ENCODE results near the gene SLC25A11.
"Not testable (repeated sequence)": the region's sequence is repeated elsewhere in the genome, so short reads cannot be mapped to it uniquely, and the experiment has no call there.

SLC25A11 gene

DNA sequence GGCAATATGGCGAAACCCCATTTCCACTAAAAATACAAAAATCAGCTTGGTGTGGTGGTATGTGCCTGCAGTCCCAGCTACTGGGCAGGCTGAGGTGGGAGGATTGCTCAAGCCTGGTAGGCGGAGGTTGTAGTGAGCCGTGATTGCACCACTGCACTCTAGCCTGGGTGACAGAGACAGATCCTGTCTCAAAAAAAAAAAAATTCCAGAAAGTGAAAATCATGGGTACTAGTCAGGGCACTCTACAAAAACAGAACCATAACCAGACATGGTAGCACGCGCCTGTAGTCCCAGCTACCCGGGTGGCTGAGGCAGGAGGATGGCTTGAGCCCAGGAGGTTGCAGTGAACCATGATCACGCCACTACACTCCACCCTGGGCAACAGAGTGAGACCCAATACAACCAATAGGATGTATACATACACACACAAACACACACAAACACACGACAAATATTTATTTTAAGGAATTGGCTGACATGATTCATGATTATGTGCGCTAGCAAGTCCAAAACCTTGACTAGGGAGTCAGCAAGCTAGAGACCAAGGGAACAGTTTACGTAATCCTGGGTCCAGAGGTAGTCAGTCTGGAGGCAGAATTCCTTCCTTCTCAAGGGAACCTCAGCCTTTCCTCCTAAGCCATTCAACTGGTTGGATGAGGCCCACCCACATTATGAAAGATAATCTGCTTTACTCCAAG is 19.3 kb downstream of the SLC25A11 start:
- H3K4me3 Mint-ChIP-seq: no peak overlapping the region
- H3K4me1 Mint-ChIP-seq: no peaks in the 10 kb centered on the region
- H3K27ac Mint-ChIP-seq: no peak overlapping the region
- H3K36me3 Mint-ChIP-seq: no peaks in the 10 kb centered on the region
- H3K27me3 Mint-ChIP-seq: no peaks in the 10 kb centered on the region
- H3K9me3 Mint-ChIP-seq: no peaks in the 10 kb centered on the region

GRCh38 chr17:4919511-4920047 is 20.3 kb downstream of the SLC25A11 start:
- Mint-ChIP-seq H3K27me3 (no peaks in the 10 kb centered on the region), H3K9me3 (no peaks in the 10 kb centered on the region), H3K27ac (no peak overlapping the region), H3K4me1 (no peaks in the 10 kb centered on the region), H3K4me3 (no peak overlapping the region), H3K36me3 (no peaks in the 10 kb centered on the region)

- H3K4me1 Mint-ChIP-seq, H3K27ac Mint-ChIP-seq, H3K27me3 Mint-ChIP-seq, H3K9me3 Mint-ChIP-seq, H3K36me3 Mint-ChIP-seq, H3K4me3 Mint-ChIP-seq: not testable (repeated sequence)
These were observed 25.3 kb downstream of the SLC25A11 start for GRCh38 chr17:4914551-4914950.

DNA sequence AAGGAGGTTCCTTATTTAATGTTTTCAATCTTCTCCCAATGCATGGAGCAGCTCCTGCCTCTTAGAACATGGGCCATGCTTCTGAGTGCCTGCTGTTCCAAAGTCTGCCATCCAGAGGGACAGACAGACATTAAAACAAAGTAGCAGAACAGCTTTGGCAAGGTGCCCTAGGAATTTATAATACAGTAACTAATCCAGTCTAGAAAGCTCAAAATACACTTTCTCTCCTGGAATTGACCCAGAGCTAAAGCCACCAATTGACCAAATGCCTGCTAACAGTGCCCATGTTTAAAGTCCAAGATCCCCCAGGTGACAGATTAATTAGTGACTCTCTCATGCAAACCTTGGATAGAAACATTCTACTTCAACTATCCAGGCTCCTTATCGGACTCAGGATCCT is 25.9 kb downstream of the SLC25A11 start:
- H3K27me3 Mint-ChIP-seq: no peaks in the 10 kb centered on the region
- H3K36me3 Mint-ChIP-seq: no peaks in the 10 kb centered on the region
- no peaks in the 10 kb centered on the region for H3K4me1 Mint-ChIP-seq
- no peak overlapping the region for H3K27ac Mint-ChIP-seq
- no peak overlapping the region for H3K4me3 Mint-ChIP-seq
- no peaks in the 10 kb centered on the region for H3K9me3 Mint-ChIP-seq

DNA sequence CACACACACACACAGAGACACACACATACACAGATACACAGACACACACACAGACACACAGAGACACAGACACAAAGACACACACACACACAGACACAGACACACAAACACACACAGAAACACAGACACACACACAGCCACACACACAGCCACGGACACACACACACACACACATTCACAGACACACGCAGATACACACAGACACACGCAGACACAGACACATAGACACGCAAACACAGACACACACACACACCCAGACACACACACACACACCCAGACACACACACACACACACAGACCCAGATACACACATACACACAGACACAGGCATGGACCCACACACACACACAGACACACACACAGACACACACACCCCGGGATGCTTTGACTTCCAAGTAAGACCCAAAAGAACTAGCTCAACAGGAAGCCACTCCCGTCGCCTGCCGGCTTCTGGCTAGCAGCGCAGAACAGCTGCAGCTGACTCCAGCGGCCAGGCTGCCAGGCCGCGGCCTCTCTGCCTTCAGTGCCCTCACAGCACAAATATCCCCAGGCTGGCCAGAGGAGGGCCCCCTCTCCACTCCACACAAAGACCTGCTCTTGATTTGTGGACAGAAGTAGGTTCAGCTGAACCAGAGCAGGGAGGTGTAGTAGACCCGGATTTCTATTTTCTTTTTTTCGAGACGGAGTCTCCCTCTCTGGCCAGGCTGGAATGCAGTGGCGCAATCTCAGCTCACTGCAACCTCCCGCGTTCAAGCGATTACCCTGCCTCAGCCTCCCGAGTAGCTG is 30.9 kb downstream of the SLC25A11 start:
- no peaks in the 10 kb centered on the region for H3K36me3 Mint-ChIP-seq
- no peaks in the 10 kb centered on the region for H3K9me3 Mint-ChIP-seq
- H3K27ac Mint-ChIP-seq: no peak overlapping the region
- no peaks in the 10 kb centered on the region for H3K4me1 Mint-ChIP-seq
- H3K27me3 Mint-ChIP-seq: no peaks in the 10 kb centered on the region
- H3K4me3 Mint-ChIP-seq: no peak overlapping the region

- H3K4me1 Mint-ChIP-seq: peaks cover 5% of the 10 kb centered on the region
- no peak overlapping the region for H3K4me3 Mint-ChIP-seq
- no peaks in the 10 kb centered on the region for H3K27me3 Mint-ChIP-seq
- no peaks in the 10 kb centered on the region for H3K9me3 Mint-ChIP-seq
- no peak overlapping the region for H3K27ac Mint-ChIP-seq
- no peaks in the 10 kb centered on the region for H3K36me3 Mint-ChIP-seq
These were observed 31.5 kb downstream of the SLC25A11 start for GRCh38 chr17:4908301-4908700.

DNA sequence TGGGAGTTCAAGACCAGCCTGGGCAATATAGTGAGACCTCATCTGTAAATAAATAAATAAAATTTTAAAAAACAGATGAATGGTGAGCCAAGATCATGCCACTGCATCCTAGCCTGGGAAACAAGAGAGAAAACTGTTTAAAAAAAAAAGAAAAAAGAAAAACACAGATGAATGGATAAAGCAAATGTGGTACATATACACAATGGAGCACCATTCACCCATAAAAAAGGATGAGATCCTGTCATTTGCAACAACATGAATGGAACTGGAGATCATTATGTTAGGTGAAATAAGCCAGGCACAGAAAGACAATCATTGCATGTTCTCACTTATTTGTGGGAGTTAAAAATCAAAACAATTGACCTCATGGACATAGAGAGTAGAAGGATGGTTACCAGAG is 33.2 kb downstream of the SLC25A11 start:
- not testable (repeated sequence) for H3K9me3 Mint-ChIP-seq, H3K27ac Mint-ChIP-seq, H3K36me3 Mint-ChIP-seq, H3K4me3 Mint-ChIP-seq, H3K27me3 Mint-ChIP-seq
- H3K4me1 Mint-ChIP-seq: peaks cover 18% of the 10 kb centered on the region

GRCh38 chr17:4903051-4903818 is 36.6 kb downstream of the SLC25A11 start, which contains the start of gene CHRNE:
Gene CHRNE (minus strand): TSS chr17:4903098. CDS start chr17:4903063, 35 bp downstream.
- H3K27ac Mint-ChIP-seq: no peak within 1 kb of the TSS
- no peaks in the 10 kb centered on the region for H3K36me3 Mint-ChIP-seq
- no peaks in the 10 kb centered on the region for H3K27me3 Mint-ChIP-seq

GRCh38 chr17:4902540-4902939 is 37.3 kb downstream of the SLC25A11 start:
- Mint-ChIP-seq H3K27me3 (no peaks in the 10 kb centered on the region), H3K4me3 (peak overlapping the region; percentile 41), H3K27ac (no peak overlapping the region), H3K36me3 (no peaks in the 10 kb centered on the region), H3K9me3 (no peaks in the 10 kb centered on the region), H3K4me1 (peaks cover 31% of the 10 kb centered on the region)

More at GRCh38 chr17:4903051-4903818, 36.6 kb downstream of the SLC25A11 start, which contains the start of gene CHRNE:
- H3K9me3 Mint-ChIP-seq: no peaks in the 10 kb centered on the region
- peak within 1 kb of the TSS; percentile 69 for H3K4me3 Mint-ChIP-seq
- H3K4me1 Mint-ChIP-seq: peaks cover 31% of the 10 kb centered on the region

- Mint-ChIP-seq H3K4me3 (peak overlapping the region; percentile 19), H3K36me3 (no peaks in the 10 kb centered on the region), H3K27ac (no peak overlapping the region), H3K27me3 (no peaks in the 10 kb centered on the region), H3K4me1 (peaks cover 31% of the 10 kb centered on the region), H3K9me3 (no peaks in the 10 kb centered on the region)
These were observed 38.0 kb downstream of the SLC25A11 start for GRCh38 chr17:4901648-4902344.

DNA sequence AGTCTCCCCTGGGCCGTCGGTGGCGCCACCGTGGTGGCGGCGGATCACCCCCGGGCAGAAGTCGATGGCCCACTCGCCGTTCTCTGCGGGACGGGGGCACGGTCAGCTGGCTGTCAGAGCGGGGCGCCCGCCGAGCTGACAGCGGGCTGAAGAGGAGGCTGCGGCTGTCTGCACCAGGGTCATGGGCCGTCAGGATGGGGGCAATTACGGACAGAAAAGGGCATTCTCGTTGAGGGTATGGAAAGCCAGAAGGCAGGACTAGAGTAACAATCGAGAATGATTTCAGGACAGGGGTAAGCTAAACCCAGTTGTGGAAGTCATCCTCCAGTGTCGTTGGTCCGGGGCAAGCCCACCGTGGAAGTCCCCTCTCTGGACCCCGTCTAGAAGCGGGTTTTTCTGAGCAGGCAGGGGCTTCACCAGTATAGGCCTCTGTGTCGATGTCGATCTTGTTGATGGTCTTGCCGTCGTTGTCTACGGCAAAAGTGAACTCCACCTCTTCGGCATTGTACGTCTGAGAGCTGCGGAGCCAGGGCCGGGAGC is 38.7 kb downstream of the SLC25A11 start:
- Mint-ChIP-seq H3K36me3 (no peaks in the 10 kb centered on the region), H3K9me3 (no peaks in the 10 kb centered on the region), H3K27me3 (no peaks in the 10 kb centered on the region), H3K4me3 (peak overlapping the region; percentile 94), H3K4me1 (peaks cover 31% of the 10 kb centered on the region), H3K27ac (peak overlapping the region; percentile 35)

DNA sequence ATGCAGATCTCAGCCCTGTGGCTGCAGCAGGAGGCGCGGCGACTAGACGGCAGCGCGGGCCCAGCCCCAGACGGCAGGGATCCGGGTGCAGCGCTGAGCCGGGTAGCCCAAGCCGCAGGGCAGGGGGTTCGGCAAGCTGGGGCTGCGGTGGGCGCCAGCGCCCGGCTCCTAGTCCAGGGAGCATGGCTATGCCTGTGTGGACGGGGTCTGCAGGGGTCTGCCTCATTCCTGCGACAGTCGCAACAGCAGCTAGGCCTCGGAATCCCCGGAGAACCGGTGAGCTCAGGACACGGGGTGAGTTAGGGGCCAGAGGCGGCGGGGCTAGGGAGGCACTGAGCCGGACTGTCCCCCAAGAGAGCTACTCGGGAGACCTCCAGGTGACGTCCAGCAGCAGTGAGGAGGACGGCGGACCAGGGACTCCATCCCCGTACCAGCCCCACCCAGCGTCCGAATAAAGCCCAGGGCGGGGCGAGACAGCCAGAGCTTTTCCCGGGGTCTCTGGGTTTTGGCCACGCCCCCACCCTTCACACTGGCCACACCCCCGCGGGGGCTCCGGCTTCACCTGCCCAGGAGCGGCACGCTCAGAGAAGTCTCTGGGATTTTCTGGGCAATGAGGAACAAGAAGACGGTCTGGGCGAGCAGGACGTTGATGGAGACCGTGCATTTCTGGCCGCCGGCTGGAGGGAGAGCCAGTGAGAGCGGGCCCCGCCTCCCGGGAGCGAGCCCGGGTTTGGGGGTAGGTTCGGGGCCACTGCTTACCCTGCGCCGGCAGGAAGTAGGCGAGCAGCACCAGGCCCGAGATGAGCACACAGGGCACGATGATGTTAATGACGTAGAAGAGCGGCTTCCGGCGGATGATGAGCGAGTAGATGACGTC is 39.4 kb downstream of the SLC25A11 start:
- Mint-ChIP-seq H3K36me3 (no peaks in the 10 kb centered on the region), H3K27ac (peak overlapping the region; percentile 35), H3K4me3 (peak overlapping the region; percentile 94), H3K4me1 (peaks cover 31% of the 10 kb centered on the region), H3K9me3 (no peaks in the 10 kb centered on the region), H3K27me3 (no peaks in the 10 kb centered on the region)

- peak within 1 kb of the TSS; percentile 94 for H3K4me3 Mint-ChIP-seq
- H3K4me1 Mint-ChIP-seq: peaks cover 31% of the 10 kb centered on the region
- no peaks in the 10 kb centered on the region for H3K27me3 Mint-ChIP-seq
- H3K9me3 Mint-ChIP-seq: no peaks in the 10 kb centered on the region
- H3K27ac Mint-ChIP-seq: peak within 1 kb of the TSS; percentile 96
- no peaks in the 10 kb centered on the region for H3K36me3 Mint-ChIP-seq
These were observed 40.3 kb downstream of the SLC25A11 start, which contains the start of gene C17orf107 for GRCh38 chr17:4899341-4900230. Gene C17orf107 (plus strand): TSS chr17:4899536. CDS start chr17:4899763, 227 bp downstream.

Data from activated naive CD4-positive, alpha-beta T cell treated with anti-CD3 and anti-CD28 coated beads, Interleukin-2, amount 50 U/mL, for 24 hours (primary cell).